ENCODE data around the gene CXCL6. TPM values are rescaled to one million over a fixed set of nuclear protein-coding genes. Genes with fewer than 3 reads are reported as not detected.
A peak's percentile ranks its signal among the peaks of the same experiment; 100 is the strongest.

Gene CXCL6
- total RNA-seq, 4 donors from 2014 or later: 1.8 to 15.8 (median 3.1) TPM; not detected in 1

DNA sequence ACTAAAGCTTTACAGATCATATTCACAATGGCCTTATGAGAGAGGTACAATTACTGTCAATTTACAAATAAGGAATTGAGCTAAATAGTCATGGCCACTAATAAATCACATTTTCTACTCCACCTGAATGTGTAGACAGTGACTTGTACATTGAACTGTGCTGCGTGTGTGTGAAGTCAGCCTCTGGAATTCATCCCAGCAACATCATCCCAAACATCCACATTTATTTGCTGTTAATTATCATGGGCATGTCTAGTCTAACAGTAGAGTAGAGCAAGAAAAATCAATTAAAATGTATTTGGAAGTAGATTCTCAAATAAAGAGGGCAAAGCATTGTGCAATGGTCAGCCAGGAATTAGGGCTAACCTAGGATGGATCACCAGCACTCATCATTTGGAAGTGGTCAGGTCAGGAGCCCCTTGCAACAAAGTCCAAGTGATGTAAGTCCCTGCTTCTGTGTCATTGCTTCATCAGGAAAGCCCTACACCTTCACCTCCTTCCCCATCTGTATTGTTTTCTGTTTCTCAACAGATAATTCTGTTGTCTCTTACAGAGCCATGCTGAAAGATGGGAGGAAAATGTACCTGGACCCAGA is 11.8 kb downstream of the CXCL6 start:
- no peak for TF ChIP-seq CTCF (IDR thresholded peaks at IDR 0.05)
- DNase-seq (ENCODE audit: low spot score) (no peak), ATAC-seq (ENCODE audit: low FRiP score) (no peak)

- TF ChIP-seq CTCF (IDR thresholded peaks at IDR 0.05): no peak
Measured at GRCh38 chr4:73850261-73850970, 13.9 kb downstream of the CXCL6 start.

GRCh38 chr4:73851293-73851692 is 14.8 kb downstream of the CXCL6 start:
- ATAC-seq (ENCODE audit: low FRiP score): no peak
- TF ChIP-seq CTCF (IDR thresholded peaks at IDR 0.05): no peak

More at GRCh38 chr4:73850261-73850970, 13.9 kb downstream of the CXCL6 start:
- ATAC-seq (ENCODE audit: low FRiP score) (no peak), DNase-seq (ENCODE audit: low spot score) (no peak)

DNA sequence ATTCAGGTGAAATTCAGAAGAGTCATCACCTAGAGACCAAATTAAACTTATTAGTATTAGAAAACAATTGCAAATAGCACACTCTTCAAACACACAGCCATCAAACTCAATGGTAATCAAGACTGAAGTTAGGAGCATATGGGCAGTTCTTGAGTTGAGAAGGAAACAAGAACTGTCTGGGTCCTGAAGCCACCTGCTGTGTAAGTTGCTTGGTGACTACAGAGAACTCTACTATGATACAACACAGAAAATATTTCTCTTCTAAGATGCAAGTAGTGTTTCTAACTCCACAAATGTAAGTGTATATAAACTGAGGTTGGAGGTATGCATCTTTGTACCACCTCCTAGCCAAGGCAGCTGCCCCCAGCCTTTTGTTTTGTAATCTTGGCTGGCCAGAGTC is 16.3 kb downstream of the CXCL6 start:
- peak; percentile 11 for ATAC-seq (ENCODE audit: low FRiP score)
- no peak for DNase-seq (ENCODE audit: low spot score)
- TF ChIP-seq CTCF (IDR thresholded peaks at IDR 0.05): no peak

More at GRCh38 chr4:73851293-73851692, 14.8 kb downstream of the CXCL6 start:
- DNase-seq (ENCODE audit: low spot score): no peak

DNA sequence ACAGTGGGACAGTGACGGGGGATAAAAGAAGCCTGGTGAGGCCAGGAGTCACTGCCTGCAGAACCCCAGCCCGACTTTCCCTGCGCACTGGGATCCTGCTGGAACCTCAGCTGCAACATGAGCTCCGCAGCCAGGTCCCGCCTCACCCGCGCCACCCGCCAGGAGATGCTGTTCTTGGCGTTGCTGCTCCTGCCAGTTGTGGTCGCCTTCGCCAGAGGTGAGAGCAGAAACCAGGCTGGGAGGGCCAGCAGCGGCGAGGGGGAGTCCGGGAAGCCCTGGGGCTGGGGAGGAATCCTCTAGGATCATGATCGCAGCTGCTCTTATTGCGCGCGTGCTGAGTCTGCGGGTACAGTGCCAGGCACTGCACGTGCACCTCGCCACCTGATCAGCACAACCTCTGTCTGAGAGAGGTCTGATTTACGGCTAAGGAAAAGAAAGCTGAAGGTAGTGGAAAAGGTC is 16.8 kb downstream of the CXCL6 start, which contains the start of gene PF4V1:
TSS of gene PF4V1 (plus strand) at position 51 of the 459 bp plus-strand sequence. CDS start at position 118, 67 bp downstream.
- DNase-seq (ENCODE audit: low spot score) (no peak), ATAC-seq (ENCODE audit: low FRiP score) (peak; percentile 33)
- no peak for TF ChIP-seq CTCF (IDR thresholded peaks at IDR 0.05)

GRCh38 chr4:73853718-73854473 is 17.4 kb downstream of the CXCL6 start:
- ATAC-seq (ENCODE audit: low FRiP score): no peak
- no peak for TF ChIP-seq CTCF (IDR thresholded peaks at IDR 0.05)
- DNase-seq (ENCODE audit: low spot score): no peak
